Spleen (tissue), 7 donors: Measurements from ENCODE around the gene SCN4A.

Experiments
- CTCF ChIP-seq, 11 experiments: fragments of 200-600 bp in 7 of 11; fragments of 450-650 bp in 4 of 11; sonication (generic) in 4 of 11; IDR thresholded peaks in 8 of 11; conservative IDR thresholded peaks in 3 of 11; 1 replicate in 7 of 11; 2 replicates in 4 of 11; pipeline versions ENCODE4 v1.4.0 to v1.8.0; 2016 to 2021; ENCODE audit warnings: antibody characterized with exemption in 11 of 11, inconsistent platforms in 4 of 11, mild to moderate bottlenecking in 1 of 11
- POLR2A ChIP-seq, 3 donors: fragments of 450-650 bp; IDR thresholded peaks; one replicate each; pipeline ENCODE4 v1.5.1; 2017; ENCODE audit warnings: antibody characterized with exemption in 3 of 3, mild to moderate bottlenecking in 1 of 3
- donor health status: DM: no; HTN: no; CAD: no; lungs with moderate emphysema.
- donor health status: DM: no; HTN: no; CAD: no.
- donor health status: DM: no; HTN: no; CAD: no.

- TF ChIP-seq CTCF (IDR thresholded peaks at IDR 0.05 in 8 of 11, conservative IDR thresholded peaks at IDR 0.05 in 3 of 11) (no peak), POLR2A (IDR thresholded peaks at IDR 0.05) (no peak)
Observed at GRCh38 chr17:63988127-63988478, 15.4 kb upstream of the SCN4A start.
